HG03378 (cell line): Measurements from ENCODE around the gene TTLL8.
"Not testable (repeated sequence)": the region's sequence is repeated elsewhere in the genome, so short reads cannot be mapped to it uniquely, and the experiment has no call there.

Experiments
- ATAC-seq: cut with Tn5 transposase; IDR thresholded peaks from one replicate; pipeline ENCODE4 v1.9.1; 2021; ENCODE audit warnings: mild to moderate bottlenecking, moderate library complexity; ENCODE audit not compliant: unreplicated experiment

TTLL8 gene

DNA sequence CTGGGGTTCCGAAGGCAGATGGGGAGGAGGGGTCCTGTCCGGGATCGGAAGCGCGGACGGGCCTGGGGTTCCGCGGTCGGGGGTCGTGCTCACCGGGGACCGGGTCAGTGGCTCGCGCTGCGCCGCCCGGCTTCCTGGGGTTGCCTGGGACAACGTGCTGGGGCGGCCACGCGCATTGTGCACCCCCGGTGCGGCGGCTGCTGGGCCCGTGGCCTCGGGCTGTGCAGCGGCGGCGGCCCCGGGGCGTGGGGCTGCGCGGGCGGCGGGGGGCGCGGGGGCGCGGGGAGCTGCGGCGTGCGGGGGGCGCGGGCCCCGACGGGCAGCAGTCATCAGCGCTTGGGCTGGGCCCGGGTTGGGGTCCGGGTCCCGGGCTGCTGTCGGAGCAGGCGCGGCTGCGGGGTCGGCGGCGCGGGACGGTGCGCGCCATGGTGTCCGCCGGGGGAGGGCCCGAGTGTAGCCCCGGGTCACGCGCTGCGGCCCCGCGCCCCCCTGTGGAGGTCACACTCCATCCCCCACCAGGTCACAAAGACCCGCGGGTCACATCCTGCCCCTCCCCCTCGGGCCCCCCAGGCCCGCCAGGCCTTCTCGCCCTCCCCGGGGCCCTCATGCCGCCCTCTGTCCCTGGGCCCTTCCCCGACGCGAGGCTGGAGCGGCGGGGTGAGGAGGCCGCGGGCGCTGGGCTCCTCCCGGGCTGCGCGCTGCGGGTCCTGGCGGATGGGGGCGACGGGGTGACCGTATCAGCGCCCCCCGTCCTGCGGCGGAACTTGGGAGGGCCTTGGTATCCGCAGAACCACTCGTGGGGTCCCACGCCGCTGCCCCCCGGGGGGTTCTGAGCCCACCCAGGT lies at the start of gene TTLL8:
Gene TTLL8, minus strand, starts transcription at position 238 of the 845 bp plus-strand sequence.
- no peak for ATAC-seq

DNA sequence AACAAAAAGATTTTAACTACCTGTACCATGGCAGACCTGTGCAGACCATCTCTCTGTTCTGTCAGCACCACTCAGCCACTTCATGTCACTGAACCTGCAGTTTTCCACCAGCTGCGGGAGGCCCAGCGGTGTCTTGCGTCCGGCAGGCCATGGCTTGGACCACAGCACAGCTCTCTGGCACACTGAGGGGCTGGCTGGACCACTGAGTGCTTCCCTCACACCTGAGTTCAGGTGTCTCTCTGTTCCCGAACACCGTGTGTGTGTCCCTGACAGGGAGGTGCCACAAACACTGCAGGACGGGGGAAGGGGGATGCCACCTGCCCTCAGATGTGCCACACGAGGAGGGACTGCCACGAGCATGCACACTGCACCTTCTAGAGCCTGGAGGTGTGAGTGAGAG lies 49.4 kb upstream of the TTLL8 start:
- ATAC-seq, result no peak

DNA sequence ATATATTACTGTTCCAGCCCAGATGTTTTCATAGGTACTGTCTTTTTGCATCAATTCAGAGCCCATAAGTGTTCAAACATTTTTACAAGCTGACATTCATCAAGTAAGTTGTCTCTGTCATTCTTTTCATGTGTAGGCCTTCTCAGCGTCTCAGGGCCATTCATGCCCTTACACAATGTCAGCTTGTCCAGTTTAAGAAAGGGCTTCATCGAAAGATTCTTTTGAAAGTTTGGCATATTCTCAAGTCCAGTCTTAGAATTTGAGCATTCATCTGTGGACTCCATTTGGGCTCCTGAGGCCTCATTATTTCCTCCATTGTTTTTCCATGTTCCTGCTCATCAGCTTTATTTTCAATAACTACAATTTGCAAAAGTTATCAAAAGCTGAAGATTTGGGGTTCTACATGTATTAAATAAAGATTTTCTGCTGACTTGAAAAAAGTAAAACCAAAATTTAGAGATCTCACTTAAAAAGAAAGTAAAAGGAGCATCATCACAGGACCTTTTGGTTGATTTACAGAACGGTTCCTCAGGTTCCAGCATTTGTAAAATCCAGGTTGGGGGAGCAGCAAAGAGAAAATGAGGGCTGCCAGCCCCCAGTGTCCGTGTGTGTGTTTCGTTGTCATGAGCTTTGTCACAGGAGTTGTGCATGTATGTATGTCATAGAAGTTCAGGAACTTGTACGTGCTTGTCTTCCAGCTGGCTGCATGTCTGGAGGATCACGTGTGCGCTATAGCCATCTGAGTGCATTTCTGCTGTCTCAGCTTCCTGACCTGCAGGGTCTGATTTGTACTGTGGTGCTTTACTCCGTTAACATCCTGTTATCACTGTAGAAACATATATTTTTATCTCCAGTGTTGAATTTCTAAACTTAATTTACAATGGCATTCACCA lies 47.4 kb upstream of the TTLL8 start:
- ATAC-seq, result no peak

DNA sequence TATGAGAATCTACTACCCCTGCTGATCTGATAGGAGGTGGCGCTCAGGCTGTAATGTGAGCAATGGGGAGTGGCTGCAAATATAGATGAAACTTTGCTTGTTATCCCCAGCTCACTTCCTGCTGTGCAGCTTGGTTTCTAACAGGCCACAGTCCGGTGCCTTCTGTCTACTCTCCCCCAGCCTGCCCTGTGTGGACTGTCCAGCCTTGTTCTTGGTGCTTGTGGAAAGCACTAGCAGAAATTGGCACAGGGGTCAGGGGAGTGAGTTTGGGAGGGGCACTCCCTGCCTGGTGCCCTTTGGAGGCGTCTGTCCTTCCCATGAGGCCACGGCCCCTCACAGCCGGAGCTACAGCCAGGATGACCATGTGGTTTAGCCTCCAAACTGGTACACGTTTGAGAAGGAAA lies 46.0 kb upstream of the TTLL8 start:
- no peak for ATAC-seq

DNA sequence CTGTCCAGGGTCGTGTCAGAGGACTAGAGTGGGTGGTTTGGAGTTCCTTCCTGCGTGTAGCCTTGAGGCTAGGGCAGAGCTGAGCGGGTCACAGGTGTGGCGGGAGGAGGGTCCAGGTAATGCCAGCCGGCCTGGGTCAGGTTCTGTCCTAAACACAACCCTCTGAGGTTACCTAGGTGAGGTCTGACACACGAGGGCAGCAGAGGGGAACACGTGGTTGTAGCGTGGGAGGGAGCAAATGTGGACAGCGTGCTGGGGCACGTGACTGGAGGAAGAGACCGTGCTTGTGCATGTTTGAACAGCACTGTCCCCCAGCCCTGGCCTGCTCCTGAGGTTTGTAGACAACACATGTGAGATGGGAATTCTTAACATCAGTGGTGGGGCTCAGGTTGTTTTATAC lies 44.8 kb upstream of the TTLL8 start:
- ATAC-seq, result no peak

DNA sequence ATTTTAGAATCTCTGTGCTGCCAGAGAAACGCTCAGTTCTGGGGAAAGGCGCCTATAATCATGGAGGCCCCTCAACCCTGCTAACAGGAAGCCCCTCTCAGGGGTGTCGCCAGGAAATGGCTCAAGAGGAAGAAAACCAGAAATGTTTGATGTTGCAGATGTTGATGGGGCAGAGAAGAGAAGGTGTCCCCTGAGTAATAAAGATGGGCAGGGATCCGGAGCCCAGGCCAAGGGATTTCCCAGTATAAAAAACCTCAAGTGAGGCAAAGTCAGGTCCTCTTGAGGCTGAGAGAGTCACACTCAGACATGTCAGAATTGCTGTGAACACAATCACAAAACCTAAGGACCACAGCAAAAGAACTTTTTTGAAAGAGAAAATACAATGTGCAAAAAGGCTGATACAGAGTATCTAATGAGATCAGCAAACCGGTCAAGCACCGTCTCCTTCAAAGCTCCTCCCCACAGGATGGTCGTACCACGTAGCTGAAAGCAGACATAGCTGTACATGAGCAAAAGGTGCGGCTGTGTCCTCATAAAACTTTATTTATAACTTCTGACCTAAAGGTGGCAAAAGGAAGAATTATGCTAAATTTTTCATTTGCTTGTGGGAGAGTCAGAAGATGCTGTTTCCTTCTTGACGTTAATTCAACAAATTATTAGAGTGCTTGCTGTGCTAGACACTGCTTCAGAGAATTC lies 43.9 kb upstream of the TTLL8 start:
- no peak for ATAC-seq

DNA sequence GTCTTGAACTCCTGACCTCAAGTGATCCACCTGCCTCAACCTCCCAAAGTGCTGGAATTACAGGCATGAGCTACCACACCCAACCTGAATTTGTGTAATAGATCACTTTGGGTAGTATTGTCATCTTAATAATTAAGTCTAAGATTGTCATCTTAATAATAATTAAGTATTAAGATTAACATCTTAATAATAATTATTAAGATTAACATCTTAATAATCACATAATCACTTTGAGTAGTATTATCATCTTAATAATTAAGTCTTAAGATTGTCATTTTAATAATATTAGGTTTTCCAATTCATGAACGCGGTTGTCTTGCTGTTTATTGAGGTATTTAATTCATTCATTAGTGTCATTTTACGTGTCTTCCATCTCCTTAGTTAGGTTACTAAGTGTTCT lies 40.0 kb upstream of the TTLL8 start:
- no peak for ATAC-seq

DNA sequence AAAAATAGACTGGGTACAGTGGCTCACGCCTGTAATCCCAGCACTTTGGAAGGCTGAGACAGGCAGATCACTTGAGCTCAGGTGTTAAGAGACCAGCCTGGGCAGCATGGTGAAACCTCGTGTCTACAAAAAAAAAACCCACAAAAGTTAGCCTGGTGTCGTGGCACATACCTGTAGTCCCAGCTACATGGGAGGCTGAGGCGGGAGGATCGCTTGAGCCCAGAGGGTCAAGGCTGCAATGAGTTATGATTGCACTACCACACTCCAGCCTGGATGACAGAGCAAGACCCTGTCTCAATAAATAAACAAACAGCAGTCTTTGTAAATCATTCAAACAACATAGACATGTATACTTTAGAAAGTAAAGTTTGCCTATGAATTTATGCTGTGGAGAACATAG lies 34.2 kb upstream of the TTLL8 start:
- no peak for ATAC-seq

DNA sequence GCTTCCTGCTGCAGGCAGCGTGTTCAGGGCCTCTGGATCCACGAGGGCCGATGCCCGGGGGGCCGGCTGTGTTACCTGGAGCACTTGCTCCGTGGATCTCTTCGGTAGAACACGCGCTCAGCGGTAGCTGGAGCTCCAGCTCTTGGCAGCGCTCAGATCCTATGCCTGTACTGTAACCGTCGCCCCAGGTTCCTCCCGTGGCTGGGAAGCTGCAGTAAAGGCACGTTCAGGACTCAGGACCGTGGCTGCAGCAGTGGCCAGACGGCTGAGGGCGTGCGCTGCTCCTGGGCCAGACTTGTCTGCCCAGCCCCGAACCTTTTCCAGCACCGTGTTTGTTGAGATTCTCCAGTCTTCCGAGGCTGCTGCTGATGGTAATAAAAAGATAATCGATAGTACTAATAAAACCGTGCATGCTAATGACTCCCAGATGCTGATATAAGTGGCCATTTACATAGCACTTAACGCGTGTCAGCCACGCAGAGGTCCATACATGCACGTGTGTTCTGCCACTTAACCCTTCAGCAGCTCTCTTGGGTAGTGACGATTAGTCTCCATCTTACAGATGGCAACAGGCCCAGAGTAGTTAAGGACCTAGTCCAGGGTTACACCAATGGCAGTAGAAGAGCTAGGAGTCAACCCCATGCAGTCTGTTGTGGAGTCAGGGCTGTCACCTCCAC lies 33.1 kb upstream of the TTLL8 start:
- no peak for ATAC-seq

DNA sequence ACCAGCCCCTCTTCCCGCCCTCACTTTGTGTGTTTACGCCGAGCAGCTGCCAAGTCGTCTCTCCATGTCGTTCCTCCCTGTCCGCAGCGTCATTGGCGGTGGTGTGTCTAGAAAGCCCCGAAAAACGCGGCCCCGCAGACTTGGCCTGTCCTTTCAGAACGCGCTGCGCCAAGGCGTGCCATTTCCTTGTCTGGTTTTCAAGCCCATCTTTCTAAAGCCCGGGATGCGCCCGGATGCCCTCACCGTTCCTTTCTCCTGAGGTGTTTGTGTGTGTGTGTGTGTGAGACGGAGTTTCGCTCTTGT lies 32.3 kb upstream of the TTLL8 start:
- no peak for ATAC-seq

DNA sequence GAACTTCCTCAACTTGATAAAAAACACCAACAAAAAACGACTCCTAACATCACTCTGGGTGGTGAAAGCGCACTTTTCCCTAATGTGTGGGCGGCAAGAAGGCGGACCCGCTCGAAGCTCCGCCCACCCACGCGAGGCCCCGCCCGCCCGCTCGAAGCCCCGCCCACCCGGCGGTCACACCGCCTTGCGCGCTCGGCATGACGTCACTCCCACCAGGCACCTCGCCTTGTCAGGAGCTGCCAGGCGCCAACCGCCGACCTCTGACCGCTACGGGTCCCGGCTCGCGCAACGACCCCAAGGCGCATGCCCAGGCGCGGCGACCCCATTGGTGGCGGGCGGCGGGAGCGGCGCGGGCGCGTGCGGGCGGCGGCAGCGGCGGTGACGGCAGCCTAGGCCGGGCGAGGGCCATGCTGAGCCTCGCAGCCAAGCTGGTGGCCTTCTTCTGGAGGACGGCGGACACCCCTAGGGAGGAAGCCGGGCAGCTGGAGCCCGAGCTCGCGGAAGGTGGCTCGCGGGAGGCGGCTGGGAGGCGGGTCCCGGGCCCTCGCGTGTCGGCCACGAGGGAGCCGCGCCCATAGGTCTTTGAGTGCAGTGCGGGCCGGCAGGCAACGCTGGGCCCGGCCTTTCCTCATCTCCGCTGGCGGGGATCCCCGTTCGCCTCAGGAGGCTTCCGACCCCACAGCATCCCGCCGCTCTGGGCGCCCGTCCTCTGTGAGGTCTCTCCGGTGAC lies 31.7 kb upstream of the TTLL8 start, which contains the start of gene MOV10L1:
Gene MOV10L1, plus strand, starts transcription at position 325 of the 730 bp plus-strand sequence. Its CDS starts 83 bp downstream, at position 408.
- no peak for ATAC-seq

DNA sequence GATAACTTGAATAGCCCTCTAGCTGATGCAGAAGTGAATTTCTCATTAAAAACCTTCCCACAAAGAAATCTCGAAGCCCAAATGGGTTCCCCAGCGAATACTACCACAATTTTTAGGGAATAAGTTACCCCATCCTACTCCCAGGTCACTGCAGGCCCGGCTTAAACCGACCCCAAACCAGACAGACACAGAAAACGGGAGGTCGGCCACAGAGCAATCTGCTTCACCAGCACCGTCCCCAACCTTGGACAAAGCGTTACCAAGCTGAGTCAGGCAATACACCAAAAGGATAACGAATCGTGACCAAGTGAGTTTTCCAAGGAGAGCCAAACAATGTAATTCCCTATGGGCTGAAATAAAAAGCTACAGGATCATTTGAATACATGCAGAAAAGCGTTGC lies 31.1 kb upstream of the TTLL8 start:
- ATAC-seq, result no peak

DNA sequence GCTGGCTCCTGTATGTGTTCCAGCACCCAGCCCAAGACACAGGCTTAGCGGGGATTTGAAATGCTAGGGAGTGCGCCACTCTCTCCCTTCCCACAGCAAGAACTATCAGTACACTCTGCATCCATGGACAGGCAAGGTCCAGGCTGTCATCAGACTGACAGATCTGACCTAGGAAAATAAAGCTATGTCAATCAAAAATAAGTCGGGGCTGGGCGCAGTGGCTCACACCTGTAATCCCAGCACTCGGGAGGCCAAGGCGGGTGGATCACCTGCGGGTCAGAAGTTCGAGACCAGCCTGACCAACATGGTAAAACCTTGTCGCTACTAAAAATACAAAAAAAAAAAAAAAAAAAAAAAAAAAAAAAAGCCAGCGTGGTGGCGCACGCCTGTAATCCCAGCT lies 30.0 kb upstream of the TTLL8 start:
- ATAC-seq, result no peak

DNA sequence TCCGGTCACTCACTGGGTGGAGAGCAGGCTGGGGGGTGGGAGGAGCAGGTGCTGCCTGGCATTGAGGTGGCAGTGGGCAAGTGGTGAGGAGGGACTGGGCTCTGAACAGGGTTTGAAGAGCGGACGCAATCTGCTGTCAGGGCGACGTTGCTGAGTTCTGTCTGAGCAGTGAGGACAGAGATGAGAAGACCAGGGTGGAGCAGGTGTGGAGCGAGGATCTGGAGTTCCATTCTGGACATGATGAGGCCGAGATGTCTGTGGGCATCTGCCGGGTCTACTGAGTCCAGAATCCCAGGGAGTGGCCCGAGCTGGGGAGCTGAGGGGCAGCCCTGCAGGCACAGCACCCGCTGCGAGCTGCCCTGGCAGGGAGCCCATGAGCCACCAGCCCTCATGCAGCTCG lies 29.5 kb upstream of the TTLL8 start:
- ATAC-seq, result no peak

DNA sequence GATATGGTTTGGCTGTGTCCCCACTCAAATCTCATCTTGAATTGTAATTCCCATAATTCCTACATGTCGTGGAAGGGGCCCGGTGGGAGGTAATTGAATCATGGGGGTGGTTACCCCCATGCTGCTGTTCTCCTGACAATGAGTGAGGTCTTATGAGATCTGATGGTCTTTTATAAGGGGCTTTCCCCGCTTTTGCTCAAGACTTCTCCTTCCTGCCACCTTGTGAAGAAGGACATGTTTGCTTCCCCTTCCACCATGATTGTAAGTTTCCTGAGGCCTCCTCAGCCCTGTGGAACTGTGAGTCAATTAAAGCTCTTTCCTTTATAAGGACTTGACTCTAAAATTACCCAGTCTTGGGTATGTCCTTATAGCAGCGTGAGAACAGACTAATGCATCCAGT lies 28.9 kb upstream of the TTLL8 start:
- not testable (repeated sequence) for ATAC-seq

DNA sequence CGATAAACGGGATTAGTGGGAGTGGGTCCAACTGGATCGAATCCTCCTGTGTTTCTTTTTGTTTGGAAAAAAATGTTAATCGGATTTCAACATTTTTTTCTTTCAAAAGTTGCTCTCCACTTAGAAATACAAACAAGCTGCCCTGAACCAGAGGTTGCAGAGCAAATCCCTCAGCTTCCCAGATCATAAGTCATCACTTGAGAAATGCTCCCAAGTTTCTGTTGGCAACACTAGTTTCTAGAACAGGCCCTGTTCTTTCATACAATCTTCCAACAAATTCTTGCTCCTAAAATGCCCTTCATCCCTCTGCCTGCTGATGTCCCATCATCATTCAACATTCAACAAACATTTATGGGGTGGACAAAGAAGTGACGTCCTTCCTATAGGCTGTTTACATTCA lies 28.4 kb upstream of the TTLL8 start:
- ATAC-seq, result no peak

DNA sequence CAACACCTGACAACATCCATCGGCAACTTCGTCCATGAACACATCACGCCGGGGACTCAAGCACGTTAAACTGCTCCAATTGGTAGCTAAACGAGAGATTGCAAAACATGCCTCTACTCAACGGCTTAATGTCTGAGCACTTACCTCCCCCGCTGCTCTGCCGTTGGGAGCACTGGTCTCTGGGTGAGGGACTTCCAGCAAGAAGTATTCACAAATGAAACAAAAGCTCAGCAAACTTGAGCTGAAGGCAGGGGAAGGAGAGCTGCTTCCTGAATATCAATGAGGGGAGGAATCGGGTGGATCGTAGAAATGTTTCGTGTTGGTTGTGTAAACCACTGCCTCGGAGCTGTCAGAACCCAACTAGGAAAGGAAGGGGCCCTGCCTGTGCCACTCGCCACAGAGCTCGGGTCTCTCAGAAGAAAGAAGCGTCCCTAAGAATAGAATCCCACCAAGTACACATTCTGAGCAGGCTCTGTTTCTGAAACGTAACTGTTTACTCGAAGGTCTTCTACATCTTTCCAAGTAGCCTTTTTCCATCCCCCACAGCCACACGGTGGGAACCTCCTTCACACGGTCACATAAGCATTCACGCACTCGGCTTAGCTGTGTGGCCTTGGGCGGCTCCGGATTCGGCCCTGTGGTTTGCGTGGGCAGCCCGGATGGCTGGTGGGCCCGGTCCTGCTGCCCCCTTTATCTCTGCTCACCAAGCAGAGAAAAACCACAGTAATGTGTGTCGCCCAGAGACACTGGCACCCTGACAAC lies 27.3 kb upstream of the TTLL8 start, which contains the start of gene MLC1:
Gene MLC1, minus strand, starts transcription at position 216 of the 762 bp plus-strand sequence. CDS start 524 bp downstream, outside the sequence.
- no peak for ATAC-seq

DNA sequence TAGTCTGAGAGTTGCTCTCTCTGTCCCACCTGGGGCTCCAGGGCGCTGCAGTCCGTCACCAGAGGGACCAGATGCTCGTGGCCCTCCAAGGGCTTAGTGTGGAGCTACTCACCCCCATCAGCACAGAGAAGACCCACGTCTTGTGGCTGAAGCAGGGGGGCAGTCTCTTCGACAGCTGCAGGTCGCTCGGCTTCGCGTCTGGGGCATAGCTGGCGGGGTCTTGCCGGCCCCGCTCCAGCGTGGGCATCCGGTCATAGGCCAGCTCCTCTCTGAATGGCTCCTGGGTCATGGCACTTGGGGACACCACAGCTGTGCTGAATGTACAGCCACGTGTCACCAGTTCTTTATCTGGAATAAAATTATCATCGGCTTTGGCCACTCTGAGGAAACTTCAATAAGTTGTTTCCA lies 26.5 kb upstream of the TTLL8 start:
- ATAC-seq, result no peak

DNA sequence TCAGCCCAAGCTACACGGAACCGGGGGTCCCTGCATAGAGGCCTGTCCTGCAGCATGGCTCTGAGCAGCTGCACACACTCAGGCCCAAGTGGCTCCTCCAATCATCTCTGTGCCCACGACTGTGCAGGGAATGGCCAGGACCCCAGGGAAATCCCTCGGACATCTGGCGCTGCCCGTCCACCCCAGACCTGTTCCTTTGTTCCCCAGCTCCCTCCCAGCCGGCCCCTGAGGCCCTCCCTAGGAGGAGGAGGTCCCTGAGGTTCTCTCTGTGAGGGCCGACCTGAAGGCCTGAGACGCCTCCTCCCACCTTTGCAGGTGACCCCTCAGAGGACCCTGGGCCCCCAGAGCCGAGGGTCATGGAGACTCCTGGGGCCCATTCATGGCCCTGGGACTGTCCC lies 26.0 kb upstream of the TTLL8 start:
- no peak for ATAC-seq
